Cerebellar cortex (tissue), 1 donor: ENCODE results near the gene OLFM4.

Source experiments
- DNase-seq: peaks from one replicate; pipeline ENCODE4 v3.0.0-alpha.2; 2015; ENCODE audit warnings: low spot score

OLFM4 gene

GRCh38 chr13:53014495-53015443 lies 13.8 kb upstream of the OLFM4 start:
- DNase-seq, result no peak

- DNase-seq, result no peak
Measured at GRCh38 chr13:53015971-53016370, 12.6 kb upstream of the OLFM4 start.

GRCh38 chr13:53017433-53017970 lies 11.1 kb upstream of the OLFM4 start:
- DNase-seq, result no peak

- DNase-seq, result no peak
Measured at GRCh38 chr13:53018690-53019647, 9.6 kb upstream of the OLFM4 start.

- DNase-seq, result no peak
Measured at GRCh38 chr13:53020764-53021335, 7.8 kb upstream of the OLFM4 start.

GRCh38 chr13:53023246-53023645 lies 5.4 kb upstream of the OLFM4 start:
- DNase-seq, result no peak

GRCh38 chr13:53028063-53028462 lies 550 bp upstream of the OLFM4 start:
- DNase-seq, result no peak

- DNase-seq, result no peak
Measured at GRCh38 chr13:53032849-53033248, 4.2 kb downstream of the OLFM4 start.

- DNase-seq, result no peak
Measured at GRCh38 chr13:53038993-53039392, 10.4 kb downstream of the OLFM4 start.

GRCh38 chr13:53041968-53042516 lies 13.4 kb downstream of the OLFM4 start:
- DNase-seq, result no peak

- DNase-seq, result no peak
Measured at GRCh38 chr13:53042877-53043276, 14.3 kb downstream of the OLFM4 start.

- no peak for DNase-seq
Measured at GRCh38 chr13:53043398-53043797, 14.8 kb downstream of the OLFM4 start.

- no peak for DNase-seq
Measured at GRCh38 chr13:53045189-53045588, 16.6 kb downstream of the OLFM4 start.

GRCh38 chr13:53048880-53049279 lies 20.3 kb downstream of the OLFM4 start:
- DNase-seq, result no peak

- no peak for DNase-seq
Measured at GRCh38 chr13:53050151-53050550, 21.5 kb downstream of the OLFM4 start.

GRCh38 chr13:53052675-53053074 lies 24.1 kb downstream of the OLFM4 start:
- DNase-seq, result no peak

GRCh38 chr13:53054569-53054968 lies 26.0 kb downstream of the OLFM4 start:
- no peak for DNase-seq

- no peak for DNase-seq
Measured at GRCh38 chr13:53058065-53058679, 29.6 kb downstream of the OLFM4 start.

GRCh38 chr13:53060840-53061490 lies 32.4 kb downstream of the OLFM4 start:
- no peak for DNase-seq

GRCh38 chr13:53064731-53065130 lies 36.1 kb downstream of the OLFM4 start:
- no peak for DNase-seq

- DNase-seq, result no peak
Measured at GRCh38 chr13:53066411-53066810, 37.8 kb downstream of the OLFM4 start.
